ENCODE measurements around the gene PTMA. TPM values are rescaled to one million over a fixed set of nuclear protein-coding genes. Genes with fewer than 3 reads are reported as not detected.

The PTMA gene
- total and polyA plus RNA-seq, 9 of the 15 experiments (the other 6 are each of a cell fraction or from before 2014, with no cell fraction given): 429 to 2,322 (median 1,578) TPM

DNA sequence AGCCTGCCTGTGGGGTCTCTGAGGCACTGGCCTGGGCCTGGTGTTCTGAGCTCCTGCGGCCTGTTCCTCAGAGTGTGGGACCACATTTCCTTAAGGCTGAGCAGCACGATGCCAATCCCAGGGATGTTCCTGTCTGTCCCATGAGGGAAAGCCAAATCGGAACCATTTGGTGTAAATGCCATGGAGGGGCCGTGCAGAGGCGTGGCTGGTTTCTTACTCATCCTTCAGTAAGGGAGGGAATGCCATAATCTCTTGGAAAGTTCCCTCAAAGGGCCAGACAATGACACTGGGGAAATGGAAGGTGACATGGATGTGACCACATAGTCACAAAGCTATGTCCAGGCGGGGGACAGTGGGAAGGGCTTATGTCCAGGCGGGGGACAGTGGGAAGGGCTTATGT, 14.4 kb upstream of the PTMA start (continued):
- TF ChIP-seq, protein P1, sequence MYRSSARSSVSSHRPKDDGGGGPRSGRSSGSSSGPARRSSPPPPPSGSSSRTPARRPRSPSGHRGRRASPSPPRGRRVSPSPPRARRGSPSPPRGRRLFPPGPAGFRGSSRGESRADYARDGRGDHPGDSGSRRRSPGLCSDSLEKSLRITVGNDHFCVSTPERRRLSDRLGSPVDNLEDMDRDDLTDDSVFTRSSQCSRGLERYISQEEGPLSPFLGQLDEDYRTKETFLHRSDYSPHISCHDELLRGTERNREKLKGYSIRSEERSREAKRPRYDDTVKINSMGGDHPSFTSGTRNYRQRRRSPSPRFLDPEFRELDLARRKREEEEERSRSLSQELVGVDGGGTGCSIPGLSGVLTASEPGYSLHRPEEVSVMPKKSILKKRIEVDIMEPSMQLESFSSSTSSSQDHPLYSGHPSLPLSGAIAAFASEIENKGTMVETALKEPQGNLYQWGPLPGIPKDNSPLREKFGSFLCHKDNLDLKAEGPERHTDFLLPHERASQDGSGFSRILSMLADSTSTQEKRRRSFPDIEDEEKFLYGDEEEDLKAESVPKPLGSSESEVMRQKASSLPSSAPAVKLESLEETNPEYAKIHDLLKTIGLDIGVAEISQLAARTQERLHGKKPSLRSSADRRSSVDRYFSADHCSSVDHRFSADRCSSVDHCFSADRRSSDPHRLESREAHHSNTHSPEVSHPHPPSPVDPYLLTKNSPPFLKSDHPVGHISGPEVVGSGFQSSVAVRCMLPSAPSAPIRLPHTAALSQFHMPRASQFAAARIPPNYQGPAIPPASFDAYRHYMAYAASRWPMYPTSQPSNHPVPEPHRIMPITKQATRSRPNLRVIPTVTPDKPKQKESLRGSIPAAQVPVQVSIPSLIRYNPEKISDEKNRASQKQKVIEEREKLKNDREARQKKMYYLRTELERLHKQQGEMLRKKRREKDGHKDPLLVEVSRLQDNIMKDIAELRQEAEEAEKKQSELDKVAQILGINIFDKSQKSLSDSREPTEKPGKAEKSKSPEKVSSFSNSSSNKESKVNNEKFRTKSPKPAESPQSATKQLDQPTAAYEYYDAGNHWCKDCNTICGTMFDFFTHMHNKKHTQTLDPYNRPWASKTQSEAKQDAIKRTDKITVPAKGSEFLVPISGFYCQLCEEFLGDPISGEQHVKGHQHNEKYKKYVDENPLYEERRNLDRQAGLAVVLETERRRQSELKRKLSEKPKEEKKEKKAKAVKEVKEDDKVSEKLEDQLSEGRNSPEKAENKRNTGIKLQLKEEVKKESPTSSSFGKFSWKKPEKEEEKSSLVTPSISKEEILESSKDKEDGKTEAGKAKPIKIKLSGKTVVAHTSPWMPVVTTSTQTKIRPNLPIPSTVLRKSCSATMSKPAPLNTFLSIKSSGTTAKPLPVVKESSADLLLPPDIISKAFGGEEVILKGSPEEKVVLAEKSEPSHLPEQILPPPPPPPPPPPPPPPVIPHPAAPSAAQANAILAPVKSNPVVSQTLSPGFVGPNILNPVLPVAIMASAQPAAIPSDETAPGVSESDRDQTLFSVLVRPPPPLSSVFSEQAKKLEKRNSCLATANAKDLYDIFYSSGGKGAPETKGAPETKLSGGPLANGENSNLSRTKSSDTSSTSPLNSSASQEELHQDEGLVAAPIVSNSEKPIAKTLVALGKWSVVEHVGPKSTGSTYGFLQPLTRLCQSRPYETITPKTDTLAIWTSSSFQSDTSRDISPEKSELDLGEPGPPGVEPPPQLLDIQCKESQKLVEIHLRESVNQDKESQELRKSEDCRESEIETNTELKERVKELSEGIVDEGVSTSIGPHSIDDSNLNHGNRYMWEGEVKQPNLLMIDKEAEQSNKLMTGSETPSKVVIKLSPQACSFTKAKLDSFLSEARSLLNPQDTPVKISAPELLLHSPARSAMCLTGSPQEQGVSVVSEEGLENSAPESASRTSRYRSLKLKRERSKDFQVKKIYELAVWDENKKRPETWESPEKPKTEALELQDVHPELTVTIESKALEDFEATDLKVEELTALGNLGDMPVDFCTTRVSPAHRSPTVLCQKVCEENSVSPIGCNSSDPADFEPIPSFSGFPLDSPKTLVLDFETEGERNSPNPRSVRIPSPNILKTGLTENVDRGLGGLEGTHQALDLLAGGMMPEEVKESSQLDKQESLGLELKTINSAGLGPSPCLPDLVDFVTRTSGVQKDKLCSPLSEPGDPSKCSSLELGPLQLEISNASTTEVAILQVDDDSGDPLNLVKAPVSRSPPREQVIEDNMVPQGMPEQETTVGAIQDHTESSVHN (IDR thresholded peaks at IDR 0.05; ENCODE audit: borderline replicate concordance in 1 of 2, low read depth in 1 of 2): no peak
- TF ChIP-seq PHF20 (IDR thresholded peaks at IDR 0.05; ENCODE audit: partially characterized antibody) (no peak), PURB (CRISPR knock-in tag; IDR thresholded peaks at IDR 0.05; ENCODE audit: low read depth) (no peak), ZNF717 (CRISPR knock-in tag; IDR thresholded peaks at IDR 0.05) (no peak), GTF2A2 (tag; IDR thresholded peaks at IDR 0.05) (no peak), ZEB2 (IDR thresholded peaks at IDR 0.05) (no peak)
- TF ChIP-seq, protein P2, sequence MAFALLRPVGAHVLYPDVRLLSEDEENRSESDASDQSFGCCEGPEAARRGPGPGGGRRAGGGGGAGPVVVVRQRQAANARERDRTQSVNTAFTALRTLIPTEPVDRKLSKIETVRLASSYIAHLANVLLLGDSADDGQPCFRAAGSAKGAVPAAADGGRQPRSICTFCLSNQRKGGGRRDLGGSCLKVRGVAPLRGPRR (CRISPR knock-in tag; IDR thresholded peaks at IDR 0.05): no peak

Measured in K562 (cell line).